Endothelial cell of umbilical vein (primary cell): ENCODE measurements around the gene CABLES1. TPM values are rescaled to one million over a fixed set of nuclear protein-coding genes. Genes with fewer than 3 reads are reported as not detected.
A peak's percentile ranks its signal among the peaks of the same experiment; 100 is the strongest.

Experiments
- BruUV-seq: library from RNA; stranded (reverse); fragments of 400-500 nt; replicated peaks from 2 replicates; lab custom pipeline; 2021; lab: Mats Ljungman, UMichigan
- CTCF ChIA-PET: fragments of 300-600, 350-600 bp; sonication (Branson Sonifier 250); formaldehyde crosslinking; loops from one replicate; lab custom pipeline; 2021; ENCODE audit warnings: antibody characterized with exemption, inconsistent platforms; lab: Charles Lee
- POLR2A ChIA-PET: fragments of 300-600, 350-600 bp; sonication (Branson Sonifier 250); formaldehyde crosslinking; loops from one replicate; lab custom pipeline; 2021; ENCODE audit warnings: antibody characterized with exemption, inconsistent platforms; lab: Charles Lee
- DNase-seq: peaks from one replicate; pipeline ENCODE4 v3.0.0-alpha.2; 2011; ENCODE audit warnings: low read depth, low spot score
- FAIRE-seq: peaks from 2 replicates; lab custom pipeline; 2011; peaks lifted over from hg19 to GRCh38; lab: Jason Lieb, UNC
- H2AFZ ChIP-seq: 2 replicates; pipeline ENCODE4 v1.6.0; 2012; ENCODE audit warnings: low read depth, low read length, control low read depth, inconsistent platforms
- H3K27ac ChIP-seq: 2 replicates; pipeline ENCODE4 v1.5.1; 2011; ENCODE audit warnings: low read depth, mild to moderate bottlenecking, control low read depth, low read length, moderate library complexity; ENCODE audit not compliant: insufficient read depth
- H3K27me3 ChIP-seq, 2 experiments: 2 replicates each; pipeline versions ENCODE4 v1.6.0 to v1.6.1; 2011; ENCODE audit warnings: low read length in 2 of 2, mixed read lengths in 1 of 2; ENCODE audit not compliant: control insufficient read depth in 2 of 2, insufficient read depth in 2 of 2
- H3K36me3 ChIP-seq, 2 experiments: 2 replicates in 1 of 2; 3 replicates in 1 of 2; pipeline ENCODE4 v1.5.1; 2011; ENCODE audit warnings: low read length in 2 of 2, mild to moderate bottlenecking in 1 of 2, moderate library complexity in 1 of 2; ENCODE audit not compliant: control insufficient read depth in 2 of 2, insufficient read depth in 2 of 2; ENCODE audit errors: extremely low read depth in 1 of 2
- H3K4me1 ChIP-seq: 3 replicates; pipeline ENCODE4 v1.5.1; 2011; ENCODE audit warnings: mild to moderate bottlenecking, low read length; ENCODE audit not compliant: control insufficient read depth, insufficient read depth; ENCODE audit errors: extremely low read depth
- H3K4me2 ChIP-seq: 2 replicates; pipeline ENCODE4 v1.6.1; 2011; ENCODE audit warnings: low read length, control low read depth, mixed read lengths; ENCODE audit not compliant: insufficient read depth
- H3K4me3 ChIP-seq, 3 experiments: fragments of 200-600 bp in 1 of 3; sonication (generic), shearing (Covaris generic) in 1 of 3; replicated peaks in 1 of 3; 2 replicates each; pipeline ENCODE4 v1.5.1; 2011 to 2016; ENCODE audit warnings: control low read depth in 3 of 3, low read length in 3 of 3, mild to moderate bottlenecking in 2 of 3, inconsistent platforms in 1 of 3, low read depth in 1 of 3, moderate library complexity in 1 of 3; ENCODE audit not compliant: insufficient read depth in 1 of 3
- H3K79me2 ChIP-seq: 2 replicates; pipeline ENCODE4 v1.6.0; 2012; ENCODE audit warnings: low read length, inconsistent platforms; ENCODE audit not compliant: control insufficient read depth, insufficient read depth
- H3K9ac ChIP-seq: replicated peaks from 2 replicates; pipeline ENCODE3; 2011; ENCODE audit warnings: low read length, control low read depth; ENCODE audit not compliant: insufficient read depth; ENCODE audit errors: extremely low read depth
- H3K9me1 ChIP-seq: replicated peaks from 3 replicates; pipeline ENCODE4 v1.6.0; 2011; ENCODE audit warnings: mild to moderate bottlenecking, low read length; ENCODE audit not compliant: control insufficient read depth, insufficient read depth; ENCODE audit errors: extremely low read depth
- H3K9me3 ChIP-seq: replicated peaks from 2 replicates; pipeline ENCODE4 v1.5.1; 2012; ENCODE audit warnings: low read length, inconsistent platforms; ENCODE audit not compliant: control insufficient read depth, insufficient read depth
- H4K20me1 ChIP-seq: replicated peaks from 2 replicates; pipeline ENCODE3; 2011; ENCODE audit warnings: mild to moderate bottlenecking, low read length; ENCODE audit not compliant: control insufficient read depth, insufficient read depth; ENCODE audit errors: extremely low read depth
- EZH2 ChIP-seq: IDR thresholded peaks from 2 replicates; pipeline ENCODE4 v1.6.1; 2012; ENCODE audit warnings: borderline replicate concordance, low read depth, mild to moderate bottlenecking, moderate library complexity, low read length, inconsistent platforms; ENCODE audit not compliant: severe bottlenecking
- FOS ChIP-seq: IDR thresholded peaks from 2 replicates; pipeline ENCODE4 v1.6.1; 2011; ENCODE audit warnings: mild to moderate bottlenecking, low read length, moderate library complexity, borderline replicate concordance; ENCODE audit not compliant: insufficient read depth
- GATA2 ChIP-seq: IDR thresholded peaks from 2 replicates; pipeline ENCODE4 v1.7.0; 2011; ENCODE audit warnings: low read depth, mild to moderate bottlenecking, moderate library complexity, mixed read lengths, low read length; ENCODE audit not compliant: insufficient read length, insufficient read depth
- JUN ChIP-seq: IDR thresholded peaks from 2 replicates; pipeline ENCODE4 v1.6.1; 2011; ENCODE audit warnings: borderline replicate concordance, low read depth; ENCODE audit not compliant: insufficient read length, insufficient read depth
- MYC ChIP-seq: IDR thresholded peaks from one replicate; pipeline ENCODE4 v1.6.1; 2011; ENCODE audit warnings: mild to moderate bottlenecking, low read depth, low read length
- POLR2A ChIP-seq: IDR thresholded peaks from 2 replicates; pipeline ENCODE4 v1.6.1; 2012; ENCODE audit warnings: low read depth, mild to moderate bottlenecking, control low read depth, low read length
- POLR2AphosphoS5 ChIP-seq: IDR thresholded peaks from 2 replicates; pipeline ENCODE4 v1.6.1; 2012; ENCODE audit warnings: low read depth, mild to moderate bottlenecking, control low read depth, low read length, moderate library complexity; ENCODE audit not compliant: insufficient read depth
- dilution Hi-C: fragments of 300-500 bp; cut with MboI; formaldehyde crosslinking; loops from one replicate; pipeline ENCODE4 v1.15.0; 2019; ENCODE audit warnings: low sequenced_read_pairs; ENCODE audit not compliant: extremely low pct_ligation_motif_present
- intact Hi-C: fragments of 100-400 bp; cut with micrococcal nuclease; formaldehyde crosslinking; loops from one replicate; pipeline ENCODE4 v1.10.0; 2022
- polyA plus RNA-seq, 4 experiments: library from polyadenylated mRNA; depleted of rRNA in 3 of 4; stranded (reverse) in 3 of 4; unstranded in 1 of 4; fragments of >200 nt; gene quantifications; 2 replicates each; pipeline versions ENCODE4 v1.2.1 to v1.2.3, GENCODE V29; 2011 to 2012; ENCODE audit warnings: missing spikeins in 1 of 4
- total RNA-seq: library from RNA; stranded (reverse); gene quantifications from 2 replicates; pipeline ENCODE4 v1.2.3, GENCODE V29; 2021
- TF ChIP-seq, protein P1 (sequence below): IDR thresholded peaks from 2 replicates; pipeline ENCODE4 v1.6.1; 2011; ENCODE audit not compliant: insufficient read depth, insufficient read length
- TF ChIP-seq, protein P2 (sequence below), 2 donors: IDR thresholded peaks; 1 replicate in 1 of 2; 2 replicates in 1 of 2; pipeline ENCODE4 v1.5.1; 2011; ENCODE audit warnings: low read length in 2 of 2, mild to moderate bottlenecking in 2 of 2, moderate library complexity in 2 of 2, control low read depth in 1 of 2, inconsistent platforms in 1 of 2, low read depth in 1 of 2; ENCODE audit not compliant: insufficient read depth in 1 of 2; ENCODE audit errors: extremely low read depth in 1 of 2

CABLES1 gene
- total and polyA plus RNA-seq, 2 donors (not counting 3 experiments of a cell fraction or from before 2014, with no cell fraction given), result 40.2 to 71.1 TPM

DNA sequence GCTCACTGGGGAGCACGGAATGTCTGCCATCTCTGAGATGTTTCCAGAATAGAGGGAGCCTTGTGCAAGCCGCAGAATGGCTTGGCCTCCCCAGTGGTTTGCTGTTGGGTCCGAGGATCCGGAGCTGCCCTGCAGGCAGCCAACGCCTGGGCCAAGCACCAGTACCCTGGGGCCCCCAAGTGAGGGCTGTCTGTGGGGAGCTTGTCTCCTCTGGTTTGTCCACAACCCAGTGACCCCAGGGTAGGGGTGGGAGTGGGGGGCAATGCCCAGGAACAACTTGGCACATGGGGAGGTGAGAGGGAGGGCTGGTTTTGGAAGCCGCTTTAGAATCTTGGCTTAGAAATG, 147.1 kb downstream of the CABLES1 start:
- peak overlapping the region; percentile 53 for H3K27ac ChIP-seq
- peak overlapping the region; percentile 38 for H2AFZ ChIP-seq
- DNase-seq (no peak), FAIRE-seq (no peak)
- dilution Hi-C loops, result no loop called here
- no peaks in the 10 kb centered on the region for H3K27me3 ChIP-seq
- no peaks in the 10 kb centered on the region for H4K20me1 ChIP-seq
- POLR2A ChIA-PET, result no interaction called here
- intact Hi-C loops, result loop anchor here (1.0 kb wide), 1 partner anchor 21 kb away; no protein-coding TSS in a partner anchor
- no peaks in the 10 kb centered on the region for H3K36me3 ChIP-seq
- H3K79me2 ChIP-seq, result no peaks in the 10 kb centered on the region
- TF ChIP-seq POLR2AphosphoS5 (no peak), JUN (no peak), FOS (no peak), GATA2 (no peak), MYC (no peak), POLR2A (no peak), EZH2 (no peak)
- TF ChIP-seq, protein P1, sequence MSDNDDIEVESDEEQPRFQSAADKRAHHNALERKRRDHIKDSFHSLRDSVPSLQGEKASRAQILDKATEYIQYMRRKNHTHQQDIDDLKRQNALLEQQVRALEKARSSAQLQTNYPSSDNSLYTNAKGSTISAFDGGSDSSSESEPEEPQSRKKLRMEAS, result no peak
- TF ChIP-seq, protein P2, sequence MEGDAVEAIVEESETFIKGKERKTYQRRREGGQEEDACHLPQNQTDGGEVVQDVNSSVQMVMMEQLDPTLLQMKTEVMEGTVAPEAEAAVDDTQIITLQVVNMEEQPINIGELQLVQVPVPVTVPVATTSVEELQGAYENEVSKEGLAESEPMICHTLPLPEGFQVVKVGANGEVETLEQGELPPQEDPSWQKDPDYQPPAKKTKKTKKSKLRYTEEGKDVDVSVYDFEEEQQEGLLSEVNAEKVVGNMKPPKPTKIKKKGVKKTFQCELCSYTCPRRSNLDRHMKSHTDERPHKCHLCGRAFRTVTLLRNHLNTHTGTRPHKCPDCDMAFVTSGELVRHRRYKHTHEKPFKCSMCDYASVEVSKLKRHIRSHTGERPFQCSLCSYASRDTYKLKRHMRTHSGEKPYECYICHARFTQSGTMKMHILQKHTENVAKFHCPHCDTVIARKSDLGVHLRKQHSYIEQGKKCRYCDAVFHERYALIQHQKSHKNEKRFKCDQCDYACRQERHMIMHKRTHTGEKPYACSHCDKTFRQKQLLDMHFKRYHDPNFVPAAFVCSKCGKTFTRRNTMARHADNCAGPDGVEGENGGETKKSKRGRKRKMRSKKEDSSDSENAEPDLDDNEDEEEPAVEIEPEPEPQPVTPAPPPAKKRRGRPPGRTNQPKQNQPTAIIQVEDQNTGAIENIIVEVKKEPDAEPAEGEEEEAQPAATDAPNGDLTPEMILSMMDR (IDR thresholded peaks at IDR 0.05; ENCODE audit: extremely low read depth in 1 of 2, insufficient read depth in 1 of 2, low read depth in 1 of 2, low read length in 2 of 2), result no peak
- CTCF ChIA-PET, result interaction anchor here (3.0 kb wide), 1 partner anchor 22 kb away, joined by 27 read pairs; no protein-coding TSS in a partner anchor
- no peak overlapping the region for H3K4me2 ChIP-seq
- no peaks in the 10 kb centered on the region for H3K9me3 ChIP-seq
- BruUV-seq, result no TSS peak
- H3K9ac ChIP-seq, result peak overlapping the region; percentile 4
- no peaks in the 10 kb centered on the region for H3K9me1 ChIP-seq
- peaks cover 41% of the 10 kb centered on the region for H3K4me1 ChIP-seq
- H3K4me3 ChIP-seq, result no peak overlapping the region
